HG03354 (cell line): ENCODE measurements around the gene TMEM35B.
"Not testable (repeated sequence)": the region's sequence is repeated elsewhere in the genome, so short reads cannot be mapped to it uniquely, and the experiment has no call there.

Experiments used
- ATAC-seq: cut with Tn5 transposase; IDR thresholded peaks from one replicate; pipeline ENCODE4 v1.9.1; 2021; ENCODE audit warnings: mild to moderate bottlenecking; ENCODE audit not compliant: unreplicated experiment, poor library complexity, severe bottlenecking

The TMEM35B gene

DNA sequence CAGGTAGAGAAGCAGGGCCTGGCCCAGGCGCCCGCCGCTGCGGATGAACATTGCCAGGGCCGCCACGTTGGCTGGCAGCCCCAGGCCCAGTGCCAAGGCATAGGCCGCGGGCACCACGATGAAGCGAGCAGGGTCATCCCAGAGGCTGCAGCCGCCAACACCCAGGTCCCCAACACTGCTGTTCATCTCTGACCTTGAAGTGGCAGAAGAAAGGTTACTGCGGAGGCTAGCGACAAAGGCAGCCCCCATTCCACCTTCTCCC, 8.0 kb downstream of the TMEM35B start:
- ATAC-seq = no peak

DNA sequence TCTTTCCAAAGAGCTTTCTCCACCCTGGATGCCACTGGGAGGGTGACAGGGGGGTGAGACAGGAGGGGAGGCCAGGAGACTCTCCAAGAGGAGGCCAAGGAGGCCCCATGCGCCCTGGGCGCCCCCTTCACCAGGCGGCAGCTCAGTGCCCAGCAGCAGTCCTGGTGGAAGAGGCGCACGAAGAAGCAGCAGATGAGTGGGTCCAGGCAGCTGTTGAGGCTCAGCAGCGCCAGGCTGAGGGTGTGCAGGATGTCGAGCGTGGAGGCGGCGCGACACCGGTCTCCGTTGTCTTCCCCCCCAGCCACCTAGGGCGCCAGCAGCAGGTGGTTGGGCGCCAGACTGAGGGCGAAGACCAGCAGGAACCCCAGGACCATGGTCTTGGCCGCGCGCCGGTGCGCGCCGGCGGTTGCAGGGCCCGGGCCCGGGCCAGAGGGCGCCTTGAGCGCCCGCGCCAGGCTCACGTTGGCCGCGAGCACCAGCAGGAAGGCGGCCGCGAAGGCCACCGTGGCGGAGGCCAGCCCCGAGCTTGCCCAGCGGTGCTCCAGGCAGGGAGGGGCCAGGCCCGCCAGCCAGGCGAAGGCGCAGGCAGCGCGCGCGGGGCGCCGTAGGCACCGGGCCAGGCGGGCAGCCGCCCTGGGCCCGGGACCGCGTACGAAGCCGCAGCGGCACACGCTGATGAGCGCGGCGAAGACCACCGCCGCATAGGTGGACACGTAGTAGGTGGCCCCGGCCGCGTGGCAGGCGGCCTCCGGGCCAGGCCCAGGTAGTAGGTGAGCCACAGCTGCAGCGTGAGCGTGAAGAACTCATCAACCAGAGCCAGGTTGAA, 8.6 kb downstream of the TMEM35B start:
- ATAC-seq = no peak

DNA sequence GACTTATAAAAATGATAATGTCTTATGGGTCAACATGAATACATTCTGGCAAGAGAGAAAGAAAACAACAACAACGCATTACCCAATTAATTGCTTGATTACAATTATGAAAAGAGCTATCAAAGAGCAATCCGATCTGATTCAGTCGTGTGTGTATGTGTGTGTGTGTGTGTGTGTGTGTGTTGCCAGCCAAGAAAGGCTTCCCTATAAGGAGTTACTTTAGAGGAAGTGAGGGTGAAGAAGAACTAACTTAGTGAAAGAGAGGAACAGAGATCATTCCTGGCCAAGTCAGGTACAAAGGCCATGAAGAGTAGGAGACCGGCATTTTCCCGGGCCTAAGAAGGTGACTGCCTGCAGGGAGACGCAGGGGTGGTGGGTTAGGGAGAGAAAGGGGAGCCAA, 9.4 kb downstream of the TMEM35B start:
- no peak for ATAC-seq

DNA sequence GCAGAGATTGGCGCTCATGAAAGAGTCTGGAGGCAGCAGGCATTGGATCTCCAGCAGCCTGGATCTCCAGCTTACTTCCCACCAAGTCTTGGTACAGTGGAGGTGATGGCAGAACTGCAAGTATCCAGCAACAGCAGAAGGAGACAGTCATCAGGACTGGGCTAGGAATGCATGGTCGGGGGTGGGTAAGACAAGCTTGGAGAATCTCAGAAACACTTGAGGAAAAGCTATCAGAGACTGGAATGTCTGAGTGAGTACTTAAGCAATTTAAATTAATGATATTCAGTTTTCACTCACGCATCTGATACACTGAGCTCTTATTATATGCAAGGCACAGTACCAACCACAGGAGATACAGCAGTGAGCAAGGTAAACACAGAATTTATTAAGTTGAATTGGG, 9.8 kb downstream of the TMEM35B start:
- no peak for ATAC-seq

DNA sequence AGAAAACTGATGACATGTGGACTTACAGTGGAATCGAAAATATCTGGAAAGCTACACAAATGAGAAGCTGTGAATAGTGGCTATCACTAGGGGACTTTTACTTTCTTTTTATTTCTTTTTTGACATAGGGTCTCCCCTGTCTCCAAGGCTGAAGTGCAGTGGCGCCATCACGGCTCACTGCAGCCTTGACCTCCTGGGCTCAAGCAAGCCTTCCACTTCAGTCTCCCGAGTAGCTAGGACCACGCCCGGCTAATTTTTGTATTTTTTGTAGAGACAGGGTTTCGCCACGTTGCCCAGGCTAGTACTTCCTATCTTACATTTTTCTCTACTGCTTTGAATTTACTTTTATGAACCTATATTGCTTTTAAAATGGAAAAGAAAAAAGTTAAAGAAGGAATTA, 10.5 kb downstream of the TMEM35B start:
- no peak for ATAC-seq

DNA sequence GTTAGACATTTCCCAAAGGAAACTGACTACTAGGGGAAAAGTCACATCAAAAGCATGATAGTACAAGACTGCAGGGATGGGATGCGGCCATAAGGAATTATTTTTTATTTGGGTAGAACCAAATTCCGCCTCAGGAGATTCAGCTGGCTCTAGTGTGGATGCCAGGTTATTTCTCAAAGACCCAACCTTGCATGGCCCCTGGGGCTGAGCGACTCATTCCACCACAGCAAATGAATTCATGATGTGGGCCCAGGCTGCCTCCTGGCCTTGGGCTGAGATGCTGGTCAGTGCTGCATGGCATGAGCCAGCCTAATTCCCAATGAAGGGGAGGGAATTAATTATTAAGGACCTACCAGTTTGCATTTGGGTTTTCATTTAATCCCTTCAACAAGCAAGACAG, 11.8 kb downstream of the TMEM35B start:
- ATAC-seq = no peak

DNA sequence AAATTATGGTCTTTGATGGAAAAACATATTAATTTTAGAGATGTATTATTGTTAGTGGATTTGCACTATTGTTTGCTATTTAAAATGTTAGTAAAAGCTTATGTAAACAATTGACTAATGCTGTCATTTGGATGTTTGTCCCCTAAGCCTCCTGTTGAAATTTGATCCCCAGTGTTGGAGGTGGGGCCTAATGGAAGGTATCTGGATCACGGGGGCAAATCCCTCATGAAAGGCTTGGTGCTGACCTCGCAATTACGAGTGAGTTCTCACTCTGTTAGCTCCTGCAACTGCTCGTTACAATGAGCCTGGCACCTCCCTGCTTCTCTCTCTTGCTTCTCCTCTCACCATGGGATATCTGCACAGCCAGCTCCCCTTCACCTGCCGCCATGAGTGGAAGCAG, 14.3 kb downstream of the TMEM35B start:
- ATAC-seq = no peak

DNA sequence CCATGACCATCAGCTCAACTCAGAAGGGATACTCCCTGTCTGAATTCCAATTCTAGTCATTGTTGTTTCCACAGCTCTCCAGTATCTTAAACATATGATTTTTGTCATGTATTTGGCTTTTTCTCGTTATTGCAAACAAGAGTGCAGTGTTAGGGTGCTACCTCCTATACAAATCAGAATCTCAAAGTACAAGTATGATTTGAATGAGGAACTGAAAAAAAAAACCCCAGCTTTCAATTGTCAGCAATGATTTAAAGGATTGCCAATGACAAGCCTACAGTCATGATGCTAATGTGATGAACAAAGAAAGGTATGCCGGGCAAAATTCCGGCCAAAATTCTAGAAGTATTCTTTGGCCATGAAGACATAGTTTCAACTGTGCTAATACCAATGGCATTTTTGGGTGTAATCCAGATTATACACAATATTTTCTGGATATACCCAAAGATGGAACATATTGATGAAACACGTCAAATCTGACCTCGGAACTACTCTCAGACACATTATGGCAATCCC, 14.9 kb downstream of the TMEM35B start:
- no peak for ATAC-seq

DNA sequence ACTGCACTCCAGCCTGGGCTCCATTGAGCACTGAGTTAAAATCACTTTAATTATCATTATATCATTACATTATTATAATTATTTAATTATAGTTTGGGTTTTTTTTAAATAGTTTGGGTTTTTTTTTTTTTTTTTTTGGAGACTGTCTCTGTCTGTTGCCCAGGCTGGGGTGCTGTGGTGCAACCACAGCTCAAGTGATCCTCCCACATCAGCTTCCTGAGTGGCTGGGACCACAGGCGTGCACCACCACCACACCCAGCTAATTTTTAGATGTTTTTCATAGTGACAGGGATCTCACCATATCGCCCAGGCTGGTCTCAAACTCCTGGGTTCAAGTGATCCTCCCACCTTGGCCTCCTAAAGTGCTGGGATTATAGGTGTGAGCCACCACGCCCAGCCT, 16.9 kb downstream of the TMEM35B start:
- not testable (repeated sequence) for ATAC-seq

DNA sequence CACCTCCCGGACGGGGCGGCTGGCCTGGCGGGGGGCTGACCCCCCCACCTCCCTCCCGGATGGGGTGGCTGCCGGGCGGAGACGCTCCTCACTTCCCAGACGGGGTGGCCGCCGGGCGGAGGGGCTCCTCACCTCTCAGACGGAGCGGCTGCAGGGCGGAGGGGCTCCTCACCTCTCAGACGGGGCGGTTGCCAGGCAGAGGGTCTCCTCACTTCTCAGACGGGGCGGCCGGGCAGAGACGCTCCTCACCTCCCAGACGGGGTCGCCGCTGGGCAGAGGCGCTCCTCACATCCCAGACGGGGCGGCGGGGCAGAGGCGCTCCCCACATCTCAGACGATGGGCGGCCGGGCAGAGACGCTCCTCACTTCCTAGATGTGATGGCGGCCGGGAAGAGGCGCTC, 17.5 kb downstream of the TMEM35B start:
- not testable (repeated sequence) for ATAC-seq

DNA sequence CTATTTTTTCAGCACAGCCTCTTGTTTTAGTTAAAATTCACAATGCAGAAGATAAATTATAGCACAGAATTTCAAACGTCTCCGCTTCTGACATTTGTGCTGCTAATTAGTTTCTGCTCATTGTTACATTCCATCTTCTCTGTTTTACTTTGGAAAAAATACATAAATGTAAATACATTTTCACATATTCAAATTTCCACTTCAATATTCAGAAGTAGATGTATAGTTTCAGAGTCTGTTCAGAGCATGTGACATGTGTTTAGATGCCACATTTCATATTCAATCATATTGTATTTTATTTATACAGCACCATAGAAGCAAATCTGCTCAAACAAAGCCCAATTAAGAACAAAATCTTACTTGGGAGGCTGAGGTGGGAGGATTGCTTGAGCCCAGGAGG, 19.6 kb downstream of the TMEM35B start:
- ATAC-seq = no peak

DNA sequence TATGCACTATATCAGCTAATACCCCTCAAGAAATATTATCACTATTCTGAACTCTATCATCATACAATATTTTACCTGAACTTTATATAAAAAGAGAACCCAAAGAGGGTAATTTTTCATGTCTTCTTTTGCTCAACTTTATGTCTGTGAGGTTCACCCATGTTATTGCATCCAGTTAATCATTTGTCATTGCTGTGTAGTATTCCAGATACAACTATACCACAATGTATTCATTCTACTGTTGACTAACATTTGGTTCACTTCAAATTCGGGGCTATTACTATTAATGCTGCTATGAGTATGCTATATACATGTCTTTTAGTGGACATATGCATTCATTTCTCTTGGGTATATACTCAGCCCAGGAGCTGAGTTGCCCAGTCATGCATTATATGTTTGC, 34.7 kb downstream of the TMEM35B start:
- ATAC-seq = no peak

DNA sequence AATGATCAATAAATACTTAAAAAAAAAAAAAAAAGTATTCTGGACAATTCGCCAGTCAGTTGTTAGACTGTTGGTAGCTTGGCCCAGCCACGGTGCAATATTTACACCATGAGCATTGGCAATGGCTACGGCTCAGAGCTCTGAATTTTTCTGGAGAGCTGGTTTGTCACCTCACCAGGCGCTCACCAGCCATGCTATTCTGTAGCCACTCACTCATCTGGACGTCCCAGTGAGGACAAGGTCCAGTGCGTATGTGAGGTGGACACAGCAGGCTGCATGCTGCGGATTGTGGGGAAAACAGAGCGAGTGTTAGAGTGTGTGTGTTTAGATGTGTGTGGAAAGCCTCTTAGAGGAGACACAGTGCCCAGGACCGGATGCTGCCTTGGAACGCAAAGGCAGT, 36.4 kb downstream of the TMEM35B start:
- ATAC-seq = not testable (repeated sequence)

DNA sequence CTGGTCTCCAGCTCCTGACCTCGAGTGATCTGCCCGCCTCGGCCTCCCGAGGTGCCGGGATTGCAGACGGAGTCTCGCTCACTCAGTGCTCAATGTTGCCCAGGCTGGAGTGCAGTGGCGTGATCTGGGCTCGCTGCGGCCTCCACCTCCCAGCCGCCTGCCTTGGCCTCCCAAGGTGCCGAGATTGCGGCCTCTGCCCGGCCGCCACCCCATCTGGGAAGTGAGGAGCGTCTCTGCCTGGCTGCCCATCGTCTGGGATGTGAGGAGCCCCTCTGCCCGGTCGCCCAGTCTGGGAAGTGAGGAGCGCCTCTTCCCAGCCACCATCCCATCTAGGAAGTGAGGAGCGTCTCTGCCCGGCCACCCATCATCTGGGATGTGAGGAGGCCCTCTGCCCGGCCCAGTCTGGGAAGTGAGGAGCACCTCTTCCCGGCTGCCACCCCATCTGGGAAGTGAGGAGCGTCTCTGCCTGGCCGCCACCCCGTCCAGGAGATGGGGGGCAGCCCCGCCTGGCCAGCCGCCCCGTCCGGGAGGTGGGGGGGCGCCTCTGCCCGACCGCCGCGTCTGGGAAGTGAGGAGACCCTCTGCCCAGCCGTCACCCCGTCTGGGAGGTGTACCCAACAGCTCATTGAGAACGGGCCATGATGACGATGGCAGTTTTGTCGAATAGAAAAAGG, 37.4 kb downstream of the TMEM35B start:
- not testable (repeated sequence) for ATAC-seq

DNA sequence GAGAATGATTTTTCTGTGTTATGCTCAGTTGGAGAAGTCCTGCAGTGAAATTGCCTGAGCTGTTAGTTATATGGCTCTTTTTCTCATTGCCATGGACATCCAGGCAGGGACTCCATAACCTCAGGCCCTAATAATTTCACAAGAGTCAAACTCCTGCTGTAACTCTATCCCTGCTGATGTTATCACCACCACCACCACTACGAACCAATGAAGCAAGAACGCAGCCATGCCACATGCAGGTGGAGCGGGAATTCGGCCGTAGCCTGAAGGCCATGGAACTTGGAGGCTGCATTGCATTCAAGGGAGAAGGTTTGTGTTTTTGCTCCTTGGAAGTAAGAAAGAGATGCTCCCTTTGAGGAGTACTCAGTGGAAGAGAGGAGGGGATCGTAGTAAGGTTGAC, 38.9 kb downstream of the TMEM35B start:
- no peak for ATAC-seq

DNA sequence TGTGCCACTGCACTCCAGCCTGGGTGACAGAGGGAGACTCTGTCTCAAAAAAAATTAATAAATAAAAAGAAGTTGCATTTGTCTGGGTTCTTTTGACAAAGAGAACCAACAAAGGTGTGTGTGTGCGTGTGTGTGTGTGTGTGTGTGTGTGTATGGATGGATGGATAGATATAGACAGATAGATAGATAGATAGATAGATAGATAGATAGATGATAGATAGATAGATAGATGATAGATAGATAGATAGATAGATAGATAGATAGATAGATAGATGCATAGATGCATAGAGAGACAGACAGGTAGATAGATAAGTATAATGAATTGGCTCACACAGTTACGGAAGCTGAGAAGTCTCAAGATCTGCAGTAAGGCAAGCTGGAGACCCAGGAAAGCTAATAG, 43.3 kb downstream of the TMEM35B start:
- not testable (repeated sequence) for ATAC-seq
